ENCODE results near the gene SLC12A6.

GRCh38 chr15:34374816-34375215 is 37.2 kb upstream of the SLC12A6 start:
- TF ChIP-seq CTCF (tag by site-specific recombination; IDR thresholded peaks at IDR 0.05) (no peak), ZNF16 (tag by site-specific recombination; IDR thresholded peaks at IDR 0.05; ENCODE audit: low read depth) (no peak), HOXA7 (CRISPR knock-in tag; IDR thresholded peaks at IDR 0.05; ENCODE audit: borderline replicate concordance) (no peak), ZBTB1 (tag by site-specific recombination; IDR thresholded peaks at IDR 0.05) (no peak), ZNF148 (tag by site-specific recombination; IDR thresholded peaks at IDR 0.05; ENCODE audit: borderline replicate concordance) (no peak)
